GM19099 (cell line): ENCODE data around the gene SRD5A1.

Experiments used
- POLR2A ChIP-seq: IDR thresholded peaks from 3 replicates; pipeline ENCODE4 v1.6.1; 2011; ENCODE audit warnings: low read depth; ENCODE audit not compliant: insufficient read length; ENCODE audit errors: extremely low read depth

Gene SRD5A1

GRCh38 chr5:6719896-6720560 is 86.8 kb downstream of the SRD5A1 start:
- no peak for TF ChIP-seq POLR2A

- no peak for TF ChIP-seq POLR2A
Measured at GRCh38 chr5:6720561-6720921, 87.3 kb downstream of the SRD5A1 start.

GRCh38 chr5:6721442-6721841 is 88.2 kb downstream of the SRD5A1 start:
- TF ChIP-seq POLR2A: peak; percentile 22

- no peak for TF ChIP-seq POLR2A
Measured at GRCh38 chr5:6722015-6722414, 88.8 kb downstream of the SRD5A1 start.

GRCh38 chr5:6723122-6723815 is 90.0 kb downstream of the SRD5A1 start:
- TF ChIP-seq POLR2A: no peak

GRCh38 chr5:6723816-6724300 is 90.6 kb downstream of the SRD5A1 start:
- no peak for TF ChIP-seq POLR2A
